ENCODE data around the gene ERRFI1. TPM values are rescaled to one million over a fixed set of nuclear protein-coding genes. Genes with fewer than 3 reads are reported as not detected.
"Not testable (repeated sequence)": the region's sequence is repeated elsewhere in the genome, so short reads cannot be mapped to it uniquely, and the experiment has no call there.

The ERRFI1 gene
- total RNA-seq, 1 experiment from 2014 or later, result 313 TPM

DNA sequence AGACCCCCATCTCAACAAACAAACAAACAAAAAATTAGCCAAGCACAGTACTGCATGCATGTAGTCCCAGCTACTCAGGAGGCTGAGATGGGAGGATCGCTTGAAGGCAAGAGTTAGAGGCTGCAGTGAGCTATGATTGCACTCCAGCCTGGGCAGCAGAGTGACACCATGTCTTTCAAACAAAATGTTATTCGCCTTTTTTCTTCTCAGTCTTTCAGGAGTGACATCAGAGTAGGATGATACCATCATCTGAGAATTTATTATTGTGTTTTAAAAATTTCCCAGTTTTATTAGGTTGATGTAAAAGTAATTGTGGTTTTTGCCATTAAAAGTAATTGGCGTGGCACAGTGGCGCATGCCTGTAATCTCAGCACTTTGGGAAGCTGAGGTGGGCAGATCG is 53.8 kb downstream of the ERRFI1 start:
- no peak for DNase-seq (ENCODE audit: low read depth)

- DNase-seq (ENCODE audit: low read depth), result no peak
Measured at GRCh38 chr1:7971024-7971423, 55.1 kb downstream of the ERRFI1 start.

GRCh38 chr1:7970246-7970645 is 55.9 kb downstream of the ERRFI1 start:
- DNase-seq (ENCODE audit: low read depth), result no peak

DNA sequence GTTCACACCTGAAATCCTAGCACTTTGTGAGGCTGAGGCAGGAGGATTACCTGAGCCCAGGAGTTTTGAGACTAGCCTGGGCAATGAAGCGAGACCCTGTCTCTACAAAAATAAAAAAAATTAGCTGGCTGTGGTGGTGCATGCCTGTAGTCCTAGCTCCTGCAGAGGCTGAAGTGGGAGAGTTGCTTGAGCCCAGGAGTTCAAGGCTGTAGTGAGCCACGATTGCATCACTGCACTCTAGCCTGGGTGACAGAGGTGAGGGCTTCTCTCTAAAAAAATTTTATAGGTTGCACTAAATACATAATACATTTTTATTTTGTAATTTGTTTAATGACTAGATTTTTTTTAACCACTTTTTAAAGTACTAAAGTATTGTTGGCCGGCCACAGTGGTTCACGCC is 58.5 kb downstream of the ERRFI1 start:
- DNase-seq (ENCODE audit: low read depth), result no peak

DNA sequence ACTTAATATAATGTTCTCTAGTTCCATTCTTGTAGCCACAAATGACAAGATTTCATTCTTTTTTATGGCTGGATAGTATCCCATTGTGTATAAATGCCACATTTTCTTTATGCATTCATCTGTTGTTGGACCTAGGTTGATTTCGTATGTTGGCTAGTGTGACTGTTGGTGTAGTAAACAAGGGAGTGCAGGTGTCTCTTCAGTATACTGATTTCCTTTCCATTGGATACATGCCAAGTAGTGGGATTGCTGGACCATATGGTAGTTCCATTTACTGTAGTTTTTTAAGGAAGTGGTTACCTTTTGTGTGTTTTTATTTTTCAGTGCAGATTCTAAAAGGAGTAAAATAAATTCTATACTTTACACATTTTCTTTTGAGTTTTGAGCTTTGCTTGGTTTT is 58.9 kb downstream of the ERRFI1 start:
- no peak for DNase-seq (ENCODE audit: low read depth)

GRCh38 chr1:7964476-7964875 is 61.6 kb downstream of the ERRFI1 start:
- DNase-seq (ENCODE audit: low read depth), result no peak

GRCh38 chr1:7963841-7964240 is 62.3 kb downstream of the ERRFI1 start:
- not testable (repeated sequence) for DNase-seq (ENCODE audit: low read depth)

DNA sequence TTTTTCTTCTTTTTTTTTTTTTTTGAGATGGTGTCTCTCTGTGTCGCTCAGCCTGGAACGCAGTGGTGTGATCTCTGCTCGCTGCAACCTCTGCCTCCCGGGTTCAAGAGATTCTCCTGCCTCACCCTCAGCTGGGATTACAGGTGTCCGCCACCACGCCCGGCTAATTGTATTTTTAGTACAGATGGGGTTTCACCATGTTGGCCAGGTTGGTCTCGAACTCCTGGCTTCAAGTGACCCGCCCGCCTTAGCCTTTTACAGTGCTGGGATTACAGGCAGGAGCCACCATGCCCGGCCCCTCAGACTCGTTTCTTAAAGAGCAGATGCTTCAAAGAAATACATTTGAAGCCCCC is 62.8 kb downstream of the ERRFI1 start:
- DNase-seq (ENCODE audit: low read depth), result not testable (repeated sequence)

DNA sequence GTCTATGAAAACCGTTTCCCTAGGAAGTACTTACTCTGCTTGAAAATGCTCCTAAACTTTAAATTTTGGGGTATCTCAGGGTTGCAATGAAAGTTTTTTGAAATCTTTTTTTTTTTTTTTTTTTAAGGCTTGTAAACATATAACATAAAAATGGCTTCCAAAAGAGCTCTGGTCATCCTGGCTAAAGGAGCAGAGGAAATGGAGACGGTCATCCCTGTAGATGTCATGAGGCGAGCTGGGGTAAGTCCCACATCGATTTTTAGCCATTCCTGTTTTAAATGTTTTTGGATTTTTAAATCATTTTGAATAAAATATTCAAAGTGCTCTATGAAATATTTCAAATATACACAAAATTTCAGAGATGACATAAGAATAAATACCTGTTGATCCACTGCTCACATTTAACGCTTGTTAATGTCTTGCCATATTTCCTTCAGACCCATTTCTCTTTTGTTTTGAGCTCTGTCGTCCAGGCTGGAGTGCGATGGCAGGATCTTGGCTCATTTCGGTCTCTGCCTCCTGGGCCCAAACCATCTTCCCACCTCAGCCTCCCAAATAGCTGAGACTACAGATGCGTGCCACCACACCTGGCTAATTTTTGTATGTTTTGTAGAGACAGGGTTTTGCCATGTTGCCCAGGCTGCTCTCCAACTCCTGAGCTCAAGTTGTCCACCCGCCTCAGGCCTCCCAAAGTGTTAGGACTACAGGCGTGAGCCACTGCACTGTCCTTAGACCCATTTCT is 63.3 kb downstream of the ERRFI1 start:
- DNase-seq (ENCODE audit: low read depth), result no peak

GRCh38 chr1:7962014-7962335 is 64.1 kb downstream of the ERRFI1 start:
- DNase-seq (ENCODE audit: low read depth), result no peak

Other genes with a start within 250 kb of the ERRFI1 start
- gene PER3, start 242.0 kb downstream of the ERRFI1 start, total RNA-seq (2014; rRNA removed), result 2.5 and 3.1 TPM in 2 replicates
- gene UTS2, start 173.2 kb downstream of the ERRFI1 start, total RNA-seq (2014; rRNA removed), result not detected in 2 replicates
- 0.06 TPM in 1 of 2 replicates, not detected in the other for gene TNFRSF9, start 85.5 kb downstream of the ERRFI1 start, total RNA-seq (2014; rRNA removed)
- gene PARK7, start 64.6 kb downstream of the ERRFI1 start, total RNA-seq (2014; rRNA removed), result 257 and 295 TPM in 2 replicates